Fibroblast of gingiva (primary cell): ENCODE measurements around the gene CYB5RL.

Experiments
- DNase-seq: peaks from one replicate; pipeline ENCODE4 v3.0.0-alpha.2; 2011; ENCODE audit warnings: low read depth

CYB5RL gene

DNA sequence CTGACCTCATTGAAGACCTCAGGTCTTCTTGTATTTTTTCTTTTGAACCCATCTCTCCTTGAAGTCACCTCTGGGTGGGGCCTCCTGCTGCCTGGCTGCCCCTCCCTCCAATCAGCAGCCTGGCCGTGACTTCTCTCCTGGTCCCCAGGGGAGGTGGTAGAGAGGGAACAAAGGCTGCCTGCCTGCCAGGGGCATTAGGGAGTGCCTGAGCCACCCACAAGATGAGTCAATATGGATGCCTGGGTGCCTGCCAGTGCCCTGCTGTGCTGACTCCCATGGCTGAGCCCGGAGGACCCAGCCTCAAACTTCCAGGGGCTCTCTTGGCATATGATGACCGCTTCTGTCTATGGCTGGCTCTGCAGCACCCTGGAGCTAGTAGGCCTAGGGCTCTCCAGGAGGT lies 41.8 kb downstream of the CYB5RL start:
- DNase-seq, result no peak

DNA sequence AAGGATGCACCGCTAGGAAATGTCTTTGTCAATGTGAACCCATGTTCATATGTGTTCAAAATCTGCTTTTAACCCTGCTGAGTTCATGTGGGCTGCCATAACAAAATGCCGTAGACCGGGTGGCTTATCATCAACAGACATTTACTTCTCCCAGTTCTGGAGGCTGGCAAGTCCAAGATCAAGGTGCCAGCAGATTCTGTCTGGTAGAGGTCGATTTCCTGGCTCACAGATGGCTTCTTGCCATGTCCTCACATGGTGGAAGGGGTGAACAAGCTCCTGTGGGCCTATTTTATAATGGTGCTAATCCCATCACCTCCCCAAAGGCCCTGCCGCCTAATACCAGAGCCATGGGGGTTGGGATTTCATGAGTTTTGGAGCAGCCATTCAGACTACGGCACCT lies 42.4 kb downstream of the CYB5RL start:
- DNase-seq, result no peak

DNA sequence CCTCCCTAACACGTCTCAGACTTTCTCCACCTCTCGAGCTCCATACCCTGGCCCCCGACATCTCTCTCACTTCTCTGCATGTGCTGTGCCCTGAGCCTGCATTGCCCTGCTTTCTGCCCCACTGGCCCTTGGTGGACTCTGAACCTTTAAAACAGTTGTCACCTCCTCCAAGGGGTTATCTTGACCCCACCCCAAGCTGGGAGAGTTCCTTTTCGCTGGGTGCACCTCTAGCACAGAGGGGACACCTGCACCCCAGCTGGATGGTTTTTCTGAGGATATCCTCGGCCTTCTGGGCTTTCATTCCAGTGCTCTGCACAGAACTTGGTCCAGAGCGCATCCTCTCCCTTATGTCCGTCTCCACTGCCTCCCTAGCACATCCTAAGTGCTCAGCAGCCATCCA lies 42.8 kb downstream of the CYB5RL start:
- DNase-seq, result no peak

DNA sequence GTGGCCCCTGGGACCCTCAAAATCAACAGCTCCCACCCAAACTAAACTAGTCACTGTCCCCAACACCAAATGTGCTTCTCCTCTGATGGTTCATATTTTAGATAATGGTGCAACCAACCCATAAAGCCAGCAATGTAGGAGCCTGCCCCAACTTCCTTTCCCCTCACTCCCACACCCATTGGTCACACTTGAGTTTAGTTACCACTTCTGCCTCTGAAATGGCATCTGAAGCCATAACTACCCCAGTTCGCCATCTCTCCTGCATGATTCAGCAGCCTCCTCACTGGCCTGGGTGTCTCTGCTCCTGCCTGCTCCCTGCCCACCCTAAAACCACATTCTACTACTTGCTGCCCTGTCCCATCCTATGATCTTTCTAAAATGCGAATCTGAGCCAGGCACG lies 43.6 kb downstream of the CYB5RL start:
- no peak for DNase-seq

DNA sequence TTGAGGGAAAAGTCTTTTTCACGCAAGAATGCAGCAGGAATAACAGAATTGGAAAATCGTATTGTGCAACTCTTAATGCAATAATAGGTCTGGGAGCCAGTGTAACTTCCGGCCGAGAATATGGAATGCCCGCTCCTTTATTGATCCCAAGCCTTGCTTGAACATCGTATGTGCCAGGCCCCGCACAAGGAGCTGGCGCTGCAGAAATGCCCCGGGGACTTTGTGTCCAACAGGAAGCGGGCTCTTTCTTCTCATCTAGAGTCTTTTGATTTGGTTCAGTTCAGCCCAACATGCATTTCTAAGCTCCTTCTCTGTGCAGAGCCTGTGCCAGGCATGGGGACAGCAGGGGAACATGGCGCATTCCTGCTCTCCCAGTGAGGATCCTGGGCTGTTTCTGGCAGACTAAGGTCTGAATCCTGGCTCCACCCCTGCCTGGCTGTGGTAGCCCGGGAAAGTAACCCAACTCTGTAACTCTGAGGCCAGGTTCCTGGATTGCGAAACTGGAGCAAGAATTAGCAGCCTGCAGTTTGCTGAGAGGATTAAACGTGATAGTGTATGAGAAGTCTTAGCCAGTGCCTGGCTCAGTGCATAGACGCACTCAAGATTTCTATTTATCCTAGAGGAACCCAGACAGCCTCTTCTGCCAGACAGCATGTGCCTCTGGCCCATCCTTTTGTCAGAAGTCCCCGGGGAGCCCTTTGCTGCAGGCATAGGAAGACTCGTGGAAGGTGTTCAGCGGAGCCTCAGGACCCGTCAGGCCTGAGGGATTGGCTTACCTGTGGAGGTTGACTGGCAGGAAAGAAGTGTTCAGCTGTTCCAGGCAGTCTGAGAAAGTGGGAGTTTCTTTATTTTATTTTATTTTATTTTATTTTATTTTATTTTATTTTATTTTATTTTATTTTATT lies 46.0 kb downstream of the CYB5RL start:
- DNase-seq, result peak; percentile 75

DNA sequence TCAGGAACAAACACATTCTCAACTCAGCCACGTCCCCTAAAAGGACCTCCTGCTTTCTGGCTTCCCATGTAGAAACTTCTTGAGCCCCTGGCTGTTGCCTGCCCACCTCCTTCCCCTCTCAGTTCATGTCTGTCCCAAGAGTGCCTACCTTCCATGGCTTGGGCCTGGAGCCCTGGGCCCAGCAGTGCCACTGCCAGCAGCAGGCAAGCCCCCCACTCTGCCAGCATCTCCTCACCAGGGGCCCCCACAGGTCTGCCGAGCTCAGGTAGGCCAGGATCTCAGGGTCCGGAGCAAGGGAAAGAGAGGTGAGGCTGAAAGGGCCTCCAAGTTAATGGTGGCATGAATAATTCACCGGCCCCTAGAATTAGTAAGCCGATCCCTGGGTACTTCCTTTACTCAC lies 47.1 kb downstream of the CYB5RL start, which contains the start of gene CDCP2:
Gene CDCP2, minus strand, starts transcription at position 305 of the 400 bp plus-strand sequence. Its CDS starts 78 bp downstream, at position 227.
- no peak for DNase-seq

DNA sequence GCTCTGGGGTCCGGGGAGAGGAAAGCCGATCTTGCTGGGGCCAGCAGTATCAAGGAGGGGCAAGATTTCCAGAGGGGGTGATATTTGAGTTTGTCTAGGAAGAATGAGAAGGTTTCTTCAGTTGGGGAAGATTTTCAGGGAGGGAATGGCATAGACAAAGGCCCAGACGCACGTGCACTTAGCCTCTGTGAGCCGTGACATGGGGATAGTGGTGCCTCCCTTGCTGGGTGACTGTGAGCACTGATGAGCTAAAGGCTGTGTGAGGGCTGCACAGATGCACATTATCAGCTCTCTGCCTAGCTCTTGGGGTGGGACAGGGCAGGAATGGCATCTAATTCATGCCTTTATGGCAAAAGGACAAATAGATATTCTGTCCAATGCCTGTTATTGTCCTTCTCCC lies 48.8 kb downstream of the CYB5RL start:
- no peak for DNase-seq
